Measurements from ENCODE around the gene GNA12.

DNA sequence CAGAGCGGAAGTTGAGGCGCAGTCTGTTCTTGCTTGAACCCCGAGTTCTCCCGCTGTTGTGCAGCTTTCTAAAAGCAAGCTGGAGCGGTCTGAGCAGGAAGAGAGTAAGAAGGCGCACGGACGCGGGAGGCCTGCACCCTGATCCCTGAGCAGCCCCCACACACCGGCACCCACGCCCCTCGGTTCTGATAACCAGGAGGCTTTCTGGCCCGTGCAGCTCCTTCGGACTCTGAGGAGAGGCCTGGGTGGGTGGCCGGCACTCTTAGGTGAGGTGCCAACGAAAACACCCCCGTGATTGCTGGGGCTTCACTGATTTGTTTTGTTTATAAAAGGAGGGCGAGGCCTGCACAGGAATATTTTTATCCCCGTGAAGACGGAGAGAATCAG, 127.2 kb downstream of the GNA12 start:
- no peak for TF ChIP-seq POLR2A (IDR thresholded peaks at IDR 0.05; ENCODE audit: low read depth, low read length)
- TF ChIP-seq SPI1 (IDR thresholded peaks at IDR 0.05; ENCODE audit: low read depth, low read length) = no peak

Data from GM12891 (cell line).